Ishikawa (cell line): ENCODE data around the gene CPNE4.

Experiments used
- CEBPB ChIP-seq: IDR thresholded peaks from 2 replicates; pipeline ENCODE4 v1.6.1; 2012
- CREB1 ChIP-seq: IDR thresholded peaks from 2 replicates; pipeline ENCODE4 v1.6.1; 2012; ENCODE audit warnings: low read depth
- EGR1 ChIP-seq: IDR thresholded peaks from 2 replicates; pipeline ENCODE4 v1.6.1; 2012
- EP300 ChIP-seq: IDR thresholded peaks from 2 replicates; pipeline ENCODE4 v1.6.1; 2012; ENCODE audit warnings: borderline replicate concordance
- FOXM1 ChIP-seq: IDR thresholded peaks from 2 replicates; pipeline ENCODE4 v1.6.1; 2012; ENCODE audit warnings: low read depth, borderline replicate concordance
- MAX ChIP-seq: IDR thresholded peaks from 2 replicates; pipeline ENCODE4 v1.6.1; 2012
- NFIC ChIP-seq: IDR thresholded peaks from 2 replicates; pipeline ENCODE4 v1.6.1; 2012
- RAD21 ChIP-seq: IDR thresholded peaks from 2 replicates; pipeline ENCODE4 v1.6.1; 2012; ENCODE audit warnings: low read depth
- REST ChIP-seq: IDR thresholded peaks from 2 replicates; pipeline ENCODE4 v1.6.1; 2012; ENCODE audit warnings: low read depth, mild to moderate bottlenecking
- TAF1 ChIP-seq: IDR thresholded peaks from 2 replicates; pipeline ENCODE4 v1.6.1; 2012; ENCODE audit warnings: low read depth, mild to moderate bottlenecking
- TCF12 ChIP-seq: IDR thresholded peaks from 2 replicates; pipeline ENCODE4 v1.6.1; 2012; ENCODE audit warnings: low read depth
- TEAD4 ChIP-seq: IDR thresholded peaks from 2 replicates; pipeline ENCODE4 v1.6.1; 2012
- USF1 ChIP-seq: IDR thresholded peaks from 2 replicates; pipeline ENCODE4 v1.6.1; 2012
- YY1 ChIP-seq: IDR thresholded peaks from 2 replicates; pipeline ENCODE4 v1.6.1; 2012; ENCODE audit warnings: low read depth
- ZBTB7A ChIP-seq: IDR thresholded peaks from 2 replicates; pipeline ENCODE4 v1.6.1; 2012; ENCODE audit warnings: low read depth

CPNE4 gene

GRCh38 chr3:131716007-131716406 lies 318.8 kb downstream of the CPNE4 start:
- TF ChIP-seq CREB1, result no peak
- no peak for TF ChIP-seq EGR1
- TF ChIP-seq TCF12, result no peak
- no peak for TF ChIP-seq FOXM1
- no peak for TF ChIP-seq MAX
- TF ChIP-seq NFIC, result no peak
- no peak for TF ChIP-seq CEBPB
- TF ChIP-seq TEAD4, result no peak
- no peak for TF ChIP-seq ZBTB7A
- no peak for TF ChIP-seq EP300
- no peak for TF ChIP-seq REST
- TF ChIP-seq USF1, result no peak
- TF ChIP-seq TAF1, result no peak
- no peak for TF ChIP-seq RAD21

- no peak for TF ChIP-seq YY1
- no peak for TF ChIP-seq REST
- TF ChIP-seq TAF1, result no peak
- TF ChIP-seq RAD21, result no peak
- no peak for TF ChIP-seq TEAD4
- no peak for TF ChIP-seq ZBTB7A
- TF ChIP-seq EP300, result no peak
- TF ChIP-seq CREB1, result no peak
- TF ChIP-seq MAX, result no peak
- TF ChIP-seq USF1, result no peak
- TF ChIP-seq NFIC, result no peak
- TF ChIP-seq EGR1, result no peak
- TF ChIP-seq FOXM1, result no peak
- TF ChIP-seq CEBPB, result no peak
- TF ChIP-seq TCF12, result no peak
Observed at GRCh38 chr3:131714585-131715220, 320.1 kb downstream of the CPNE4 start.

GRCh38 chr3:131713416-131714123 lies 321.2 kb downstream of the CPNE4 start:
- TF ChIP-seq RAD21, result no peak
- TF ChIP-seq FOXM1, result no peak
- no peak for TF ChIP-seq ZBTB7A

GRCh38 chr3:131712662-131713061 lies 322.2 kb downstream of the CPNE4 start:
- TF ChIP-seq CEBPB (no peak), EP300 (no peak), CREB1 (no peak), TEAD4 (no peak), RAD21 (no peak), EGR1 (no peak), ZBTB7A (no peak), NFIC (no peak), YY1 (no peak), USF1 (no peak), MAX (no peak), FOXM1 (no peak), TAF1 (no peak)
